SHP77 treated with DMSO at 0.1 percent for 48 hours (cell line): ENCODE measurements around the gene LEMD1.

Experiments used
- DNase-seq: peaks from one replicate; lab custom pipeline; 2025; lab: John Stamatoyannopoulos, UW

The LEMD1 gene, protein sequence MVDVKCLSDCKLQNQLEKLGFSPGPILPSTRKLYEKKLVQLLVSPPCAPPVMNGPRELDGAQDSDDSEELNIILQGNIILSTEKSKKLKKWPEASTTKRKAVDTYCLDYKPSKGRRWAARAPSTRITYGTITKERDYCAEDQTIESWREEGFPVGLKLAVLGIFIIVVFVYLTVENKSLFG

DNA sequence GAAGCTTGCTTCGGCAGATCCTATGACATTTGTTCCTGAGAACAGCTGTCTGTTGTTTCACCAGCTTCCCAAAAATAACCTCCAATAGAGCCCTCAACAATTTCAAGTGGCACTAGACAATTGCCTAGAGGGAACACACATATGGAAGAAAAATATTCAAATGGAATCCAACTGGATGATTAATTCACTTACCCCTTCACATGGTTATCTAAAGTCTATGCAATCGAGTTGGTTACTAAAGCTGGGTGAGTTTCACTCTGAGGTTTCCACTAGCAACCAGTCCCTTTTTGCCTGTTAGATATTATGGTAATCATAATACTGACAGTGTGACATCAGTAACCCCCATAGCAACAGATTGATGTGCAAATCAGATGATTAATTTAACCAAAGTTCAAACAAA, at the start of gene LEMD1:
Gene LEMD1, minus strand, starts transcription at position 259 of the 400 bp plus-strand sequence. CDS start 1,520 bp downstream, outside the sequence.
- DNase-seq = peak; percentile 30

DNA sequence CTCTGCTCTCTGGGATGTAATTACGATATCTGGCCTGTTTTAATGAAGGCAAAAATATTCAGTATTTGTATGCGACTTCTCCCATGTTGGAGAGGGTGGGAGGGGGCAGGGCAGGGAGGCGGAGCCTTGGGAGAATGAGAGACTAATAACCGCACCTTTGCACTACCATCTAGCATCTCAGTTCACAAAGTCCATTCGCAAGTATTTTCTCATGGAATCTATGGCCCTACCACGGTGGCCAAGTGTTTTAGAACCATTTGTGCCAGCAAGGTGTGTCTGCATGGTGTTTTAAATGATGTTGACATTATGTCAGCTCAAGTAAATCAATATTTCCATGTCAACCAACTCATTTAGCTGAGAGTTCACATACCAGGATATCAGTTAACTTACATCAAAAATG, 48.3 kb upstream of the LEMD1 start:
- DNase-seq = no peak

DNA sequence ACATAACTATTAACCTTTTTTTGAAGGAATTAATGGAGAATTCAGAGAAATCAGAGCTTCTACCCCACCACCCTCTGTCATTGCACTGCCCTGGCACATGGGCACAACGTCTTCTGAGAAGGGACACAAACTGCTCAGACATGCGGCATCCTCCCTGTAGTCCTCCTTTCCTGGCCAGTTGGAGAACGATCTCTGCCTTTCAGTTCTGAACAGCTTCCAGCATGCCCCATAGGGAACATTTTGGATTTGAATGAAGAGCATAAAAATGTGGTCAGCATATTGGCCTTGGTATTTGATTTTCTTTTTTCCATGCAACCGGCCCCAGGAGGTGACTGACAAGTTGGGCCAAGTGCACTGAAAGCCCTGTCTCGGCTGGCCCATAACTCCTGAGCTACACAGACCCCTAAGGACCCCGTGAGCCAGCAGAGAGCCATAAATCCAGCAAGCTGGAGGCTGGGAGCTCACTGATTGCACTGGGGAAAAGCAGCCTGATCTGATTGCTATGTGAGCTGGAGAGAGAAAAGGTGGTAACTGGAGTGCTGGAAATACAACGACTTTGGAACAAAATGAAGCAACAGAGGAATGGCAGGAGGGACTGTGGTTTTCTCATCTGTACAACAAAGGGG, 44.9 kb upstream of the LEMD1 start:
- DNase-seq = no peak

DNA sequence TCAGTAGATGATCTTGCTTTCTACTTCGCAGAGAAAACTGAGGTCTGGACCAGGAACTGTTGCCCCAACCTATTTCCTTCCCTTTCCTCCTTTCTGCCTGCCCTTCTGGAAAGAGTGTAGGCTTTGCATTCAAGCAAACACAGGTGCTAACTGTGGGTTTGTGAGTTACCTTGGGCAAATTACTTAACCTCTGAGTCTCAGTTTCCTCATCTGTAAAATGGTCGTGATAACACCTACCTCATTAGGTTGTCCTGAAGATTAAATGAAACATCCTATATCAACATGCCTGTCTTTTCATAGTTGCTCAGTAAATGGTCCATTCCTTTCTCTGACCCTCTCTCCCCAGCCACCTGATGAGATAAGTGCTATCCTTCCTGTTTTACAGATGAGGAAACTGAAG, 43.5 kb upstream of the LEMD1 start:
- DNase-seq = no peak

DNA sequence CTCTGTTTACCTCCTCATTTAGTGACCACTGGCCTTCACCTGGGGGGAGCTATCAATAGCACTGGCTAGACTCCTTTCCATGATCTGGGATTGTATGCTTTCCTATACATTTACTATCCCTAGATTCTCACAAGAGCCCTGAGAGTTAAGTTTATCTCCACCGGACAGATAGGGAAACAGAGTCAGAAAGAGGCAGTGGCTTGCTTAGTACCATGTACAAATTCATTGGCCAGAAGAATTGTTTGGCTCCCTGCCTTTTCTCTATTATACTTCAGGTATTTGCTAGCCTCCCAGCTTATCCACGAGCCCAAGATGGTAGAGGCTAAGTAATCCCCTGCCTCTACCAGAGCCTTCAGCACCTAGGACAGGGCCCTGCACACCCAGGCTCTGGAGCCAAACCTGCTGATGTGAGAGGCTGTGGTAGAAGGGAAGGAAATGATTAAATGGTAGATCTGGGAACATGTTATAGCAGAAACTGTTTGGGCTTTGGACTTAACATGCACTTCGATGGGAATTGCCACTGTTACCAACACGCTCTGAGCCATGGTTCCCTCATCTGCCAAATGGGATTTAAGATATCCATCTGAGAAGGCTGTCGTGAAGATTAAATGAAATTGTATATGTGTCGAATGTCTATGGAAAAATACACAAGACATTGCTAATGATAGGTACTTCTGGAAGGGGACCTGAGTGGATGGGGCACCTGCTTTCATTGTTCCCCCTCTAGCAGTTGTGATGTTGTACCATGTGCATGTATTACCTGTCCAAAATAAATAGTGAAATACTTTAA, 37.1 kb upstream of the LEMD1 start:
- DNase-seq = no peak

DNA sequence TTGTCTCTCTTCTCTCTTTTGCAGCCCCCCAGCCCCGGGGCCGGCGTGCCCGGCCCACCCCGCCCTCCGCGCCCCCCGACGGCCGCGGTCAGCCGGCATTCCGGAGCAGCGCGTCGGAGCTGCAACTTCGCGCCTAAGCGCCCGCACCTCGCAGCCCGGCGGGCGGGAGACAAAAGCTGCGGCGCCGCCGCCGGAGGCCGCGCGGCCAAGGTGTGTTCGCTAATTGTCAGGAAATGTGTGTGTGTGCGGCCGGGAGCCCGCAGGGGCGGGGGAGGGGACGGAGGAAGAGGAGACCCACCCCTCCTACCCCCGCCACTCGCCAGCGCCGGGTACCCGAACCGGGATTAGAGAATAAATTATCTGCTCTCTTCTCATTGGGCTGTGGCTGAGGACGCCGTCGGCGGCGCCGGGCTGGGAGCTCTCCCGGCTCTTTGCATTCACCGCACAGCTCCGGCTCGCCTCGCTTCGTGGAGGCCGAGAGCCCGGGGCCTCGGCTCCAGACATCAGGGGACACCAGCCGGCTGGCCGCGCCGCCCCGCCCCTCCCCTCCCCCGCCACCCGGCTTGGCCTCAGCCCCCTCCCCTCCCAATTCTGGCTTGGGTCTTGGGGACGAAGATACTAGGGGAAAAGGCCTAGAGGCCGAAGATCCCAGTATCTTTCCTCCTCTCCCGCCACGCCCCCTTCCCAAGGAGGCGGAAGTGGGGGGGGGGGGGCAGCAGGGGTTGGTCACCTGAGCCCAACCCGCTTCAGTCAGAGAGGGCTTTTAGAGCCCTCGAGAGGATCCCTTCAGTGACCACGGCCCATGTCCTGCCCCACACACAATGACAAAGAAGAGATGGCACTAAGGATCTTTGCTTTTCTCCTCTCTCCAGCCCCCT, 35.3 kb upstream of the LEMD1 start:
- DNase-seq = peak; percentile 35

DNA sequence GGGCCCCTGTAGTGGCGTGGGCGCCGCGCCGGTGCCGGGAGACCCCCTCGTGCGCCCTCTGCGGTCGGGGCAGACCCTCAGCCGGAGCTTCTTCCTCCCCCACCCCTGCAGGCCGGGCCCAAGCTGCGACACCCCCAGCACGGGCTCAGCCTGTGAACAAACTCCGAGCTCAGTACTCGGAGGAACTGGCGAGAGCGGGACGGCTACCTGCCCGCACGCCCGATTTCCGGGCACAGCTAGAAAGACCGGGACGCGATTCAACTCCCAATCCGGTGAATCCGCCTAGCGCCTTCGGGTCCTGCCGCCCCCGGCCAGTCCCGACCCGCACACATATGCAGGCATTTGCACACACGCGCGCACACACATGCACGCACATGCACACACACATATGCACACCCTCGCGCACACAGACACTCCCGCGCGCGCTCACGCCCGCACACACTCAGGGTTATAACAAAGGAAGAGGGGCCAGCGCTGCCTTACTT, 34.6 kb upstream of the LEMD1 start:
- DNase-seq = no peak

DNA sequence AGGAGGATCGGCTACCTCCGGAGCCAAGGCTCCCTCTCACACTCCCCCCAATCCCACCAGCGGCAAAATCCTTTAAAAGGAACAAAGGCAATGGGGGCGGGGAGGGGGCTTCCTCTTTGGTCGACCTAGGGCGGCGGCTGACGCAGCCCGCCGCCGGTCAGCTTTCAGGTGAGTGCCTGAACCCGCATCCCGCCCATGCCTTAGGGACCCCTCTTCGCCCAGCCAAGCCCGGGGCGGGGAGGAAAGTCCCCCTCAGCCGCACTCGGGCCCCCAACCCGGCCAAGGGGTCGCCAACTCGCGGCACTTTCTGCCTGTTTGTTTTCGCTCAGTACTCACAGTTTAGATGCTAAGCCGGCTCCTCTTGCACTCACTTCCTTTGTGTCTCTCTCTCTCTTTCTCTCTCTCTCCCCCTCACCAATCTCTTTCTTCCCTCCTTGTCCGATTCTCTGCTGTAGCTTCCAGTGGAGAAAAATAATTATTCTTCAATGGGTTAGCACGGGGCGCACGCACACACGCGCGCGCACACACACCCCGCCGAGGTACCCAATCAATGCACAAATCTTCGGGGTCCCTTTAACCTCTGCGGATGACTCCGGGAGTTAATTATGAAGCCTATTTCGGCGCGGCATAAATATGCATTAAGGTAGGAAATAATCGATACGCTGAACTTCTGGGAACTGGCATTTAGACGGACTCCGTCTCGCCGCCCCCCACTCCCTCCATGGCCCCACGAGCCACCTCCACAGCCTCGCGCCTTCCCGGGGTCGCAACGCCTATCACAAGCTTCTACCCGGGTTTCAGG, 33.9 kb upstream of the LEMD1 start, which contains the start of gene BLACAT1:
Gene BLACAT1, minus strand, starts transcription at position 465 of the 802 bp plus-strand sequence.
- DNase-seq = no peak

DNA sequence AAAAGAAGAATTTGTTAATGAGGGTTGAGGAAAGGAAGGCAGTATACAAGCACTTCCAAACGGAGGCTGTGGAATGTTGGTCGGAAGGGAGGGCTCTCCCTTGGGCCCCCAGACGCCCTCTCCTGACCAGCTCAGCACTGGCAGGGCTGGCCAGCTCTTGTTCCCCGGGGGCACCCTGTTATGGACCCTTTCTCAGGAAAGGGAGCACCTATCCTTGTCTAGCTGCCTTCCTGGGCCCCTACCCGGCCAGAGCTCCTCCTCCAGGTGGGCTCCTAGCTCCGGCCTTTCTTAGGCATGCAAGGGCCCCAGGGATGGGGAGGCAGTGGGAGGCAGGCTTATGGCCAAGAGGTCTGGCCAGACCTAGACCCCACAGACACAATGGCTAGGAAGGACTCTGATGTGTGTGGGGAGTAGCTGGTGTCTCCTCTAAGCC, 33.1 kb upstream of the LEMD1 start:
- DNase-seq = no peak

DNA sequence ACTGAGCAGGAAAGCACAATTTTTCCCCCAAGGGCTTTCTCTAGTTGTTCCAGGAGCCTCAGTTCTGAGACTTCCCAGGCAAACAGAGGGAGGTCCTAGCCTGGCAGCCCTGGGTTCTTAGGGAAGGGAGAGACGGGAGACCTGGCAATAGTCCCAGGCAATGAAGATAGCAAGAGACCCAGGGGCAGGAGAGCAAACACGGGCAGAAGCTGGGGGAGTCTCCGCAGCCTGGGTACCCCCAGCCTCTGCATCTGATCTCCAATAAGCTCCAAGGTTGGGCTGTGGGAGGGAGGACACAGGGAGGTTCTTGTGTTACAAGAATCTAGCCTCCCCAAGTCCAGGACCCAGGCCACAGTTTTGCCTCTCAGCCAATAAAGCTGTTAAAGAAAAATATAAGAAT, 31.6 kb upstream of the LEMD1 start:
- no peak for DNase-seq

DNA sequence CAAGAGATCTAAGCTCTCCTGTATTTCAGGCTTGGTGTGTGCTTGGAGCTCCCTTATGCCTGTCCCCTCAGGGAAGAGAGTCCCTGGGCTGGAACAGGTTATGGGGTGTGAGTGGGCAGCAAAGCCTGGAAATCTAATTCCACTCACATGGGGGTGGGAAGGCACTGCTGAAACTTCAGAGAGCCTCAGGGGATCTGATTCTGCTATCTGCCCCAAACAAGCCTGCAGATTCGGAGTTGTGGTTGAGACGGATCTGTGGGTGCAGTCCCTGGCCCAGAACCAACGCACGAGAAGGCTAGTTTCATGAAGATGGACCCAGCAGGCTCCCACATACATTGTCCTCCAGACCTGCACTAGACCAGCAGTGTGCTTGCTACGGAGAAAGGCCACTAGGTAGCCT, 31.1 kb upstream of the LEMD1 start:
- no peak for DNase-seq

DNA sequence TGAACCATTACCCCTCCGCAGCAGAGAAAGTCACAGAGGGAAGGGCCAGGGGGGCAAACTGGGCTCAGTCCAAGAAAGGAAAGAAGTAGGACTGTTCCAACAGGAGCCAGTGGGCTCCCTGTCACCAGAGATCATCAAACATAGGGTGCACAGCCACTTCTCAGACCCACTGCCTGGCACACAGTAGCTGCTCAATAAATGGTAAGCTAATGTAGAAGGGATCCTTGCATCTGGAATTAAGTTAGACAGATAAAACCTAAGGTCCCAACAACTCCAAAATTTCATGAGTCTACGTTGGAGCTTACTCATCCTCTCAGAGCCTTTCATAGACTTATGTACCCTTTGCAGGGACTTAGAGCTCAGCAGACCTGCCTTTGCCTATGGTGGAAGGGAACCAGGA, 30.5 kb upstream of the LEMD1 start:
- DNase-seq = no peak

DNA sequence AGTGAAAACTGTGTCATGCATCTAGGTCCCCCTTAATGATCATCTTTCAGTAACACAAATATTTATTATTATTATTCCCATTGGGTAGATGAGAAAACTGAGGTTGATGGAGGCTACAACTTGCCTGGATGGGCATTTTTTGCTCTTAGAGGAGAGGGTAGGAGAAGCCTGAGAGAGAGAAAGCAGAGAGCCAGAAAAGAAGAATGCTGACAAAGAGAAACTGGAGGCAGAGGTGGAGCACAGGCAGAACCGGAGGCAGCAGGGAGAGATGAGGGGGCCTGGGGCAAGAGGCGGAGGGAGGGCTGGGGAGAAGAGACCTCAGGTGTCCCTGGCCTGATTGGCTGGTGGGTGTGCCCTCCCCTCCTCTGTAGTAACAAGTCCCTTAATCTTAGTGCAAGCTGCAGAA, 29.9 kb upstream of the LEMD1 start:
- no peak for DNase-seq

DNA sequence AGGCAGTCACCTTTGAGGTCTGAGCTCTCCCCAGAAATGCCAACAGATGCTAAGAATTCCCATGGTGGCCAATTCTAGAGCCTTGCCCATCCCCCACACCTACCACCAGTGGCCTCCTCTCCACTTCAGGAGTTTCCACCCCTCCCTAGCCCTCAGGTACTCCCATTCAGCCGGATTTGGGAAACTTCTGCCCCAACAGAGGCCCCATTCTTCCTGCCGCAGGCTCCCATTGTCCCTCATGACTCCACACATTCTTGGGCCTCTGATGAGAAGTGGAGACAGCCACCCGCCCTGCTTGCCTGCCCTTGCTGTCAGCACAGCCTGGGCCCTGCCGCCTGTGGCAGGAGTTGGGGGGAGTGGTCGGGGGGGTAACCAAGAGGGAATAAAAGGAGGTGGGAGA, 29.3 kb upstream of the LEMD1 start:
- no peak for DNase-seq

DNA sequence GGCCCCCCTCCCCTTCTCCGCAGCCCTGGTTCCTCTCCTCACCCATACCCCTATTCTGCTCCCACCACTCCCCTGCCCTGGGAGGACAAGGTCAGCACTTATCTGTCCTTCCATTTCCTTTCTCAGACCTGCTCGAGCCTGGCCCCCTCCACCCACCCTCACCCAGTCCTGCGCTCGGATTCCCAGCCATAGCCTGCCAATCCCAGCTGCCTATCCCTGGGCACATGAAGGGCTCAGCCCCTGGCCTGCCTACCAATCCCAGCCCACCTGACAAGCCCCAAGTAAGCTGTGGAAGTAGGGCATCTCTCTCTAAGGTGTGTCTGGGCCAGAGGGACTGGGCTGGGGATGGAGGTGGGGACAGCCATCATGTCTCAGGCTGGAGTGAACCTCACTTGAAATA, 28.6 kb upstream of the LEMD1 start:
- DNase-seq = no peak

DNA sequence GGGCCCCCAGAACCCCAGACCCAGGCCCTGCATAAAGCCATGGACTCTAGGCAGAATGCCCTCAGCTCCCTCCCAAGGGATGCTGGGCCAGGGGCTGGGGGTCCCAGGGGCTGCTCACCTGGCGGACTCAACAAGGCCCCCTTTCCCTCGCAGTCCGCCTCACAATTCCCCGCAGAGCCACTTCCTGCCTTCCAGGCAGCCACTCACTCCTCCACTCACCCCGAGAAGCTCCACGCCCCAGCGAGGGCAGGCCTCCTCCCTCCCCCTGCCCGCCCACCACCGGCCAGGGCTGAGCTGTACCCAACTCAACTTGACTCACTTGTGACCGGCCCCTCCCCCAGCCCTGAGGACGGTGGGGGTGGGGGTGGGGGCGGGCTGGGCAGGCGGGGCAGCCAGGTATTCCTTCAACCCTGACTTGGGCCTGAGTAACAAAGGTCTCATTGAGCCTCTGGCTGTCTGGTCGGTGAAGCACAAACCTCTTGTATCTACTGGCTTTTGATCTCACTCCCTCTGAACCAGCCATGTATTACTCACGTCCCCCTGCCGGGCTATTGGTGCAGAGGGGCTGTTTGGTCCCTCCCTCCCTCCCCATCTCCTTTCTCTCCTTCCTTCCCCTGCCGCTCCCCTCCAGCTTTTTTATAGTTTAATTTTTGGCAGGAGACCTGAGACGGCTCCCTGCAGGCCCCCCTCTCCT, 28.0 kb upstream of the LEMD1 start:
- no peak for DNase-seq

DNA sequence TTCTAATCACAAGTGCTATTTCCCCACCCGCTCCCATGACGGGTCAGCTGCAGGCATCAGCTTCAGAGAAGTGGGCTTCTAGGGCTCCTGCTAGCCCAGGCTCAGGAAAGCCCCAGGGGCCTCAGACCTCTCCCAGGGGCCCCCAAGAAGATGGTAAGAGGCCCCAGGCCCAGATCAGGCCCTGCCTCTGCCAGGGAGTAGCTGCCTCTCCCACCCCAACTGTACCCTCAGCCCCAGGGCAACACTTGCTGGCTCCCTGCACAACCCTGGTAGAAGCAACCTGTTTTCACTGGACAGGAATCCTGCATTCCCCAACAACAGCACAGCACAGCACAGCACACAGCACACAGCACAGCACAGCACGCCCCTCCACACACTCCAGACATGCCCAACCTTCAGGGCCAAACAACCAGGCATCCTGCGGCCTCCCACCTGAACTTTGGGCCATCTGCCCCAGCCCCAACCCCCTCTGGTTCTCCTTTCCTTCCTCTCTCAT, 27.4 kb upstream of the LEMD1 start:
- no peak for DNase-seq

DNA sequence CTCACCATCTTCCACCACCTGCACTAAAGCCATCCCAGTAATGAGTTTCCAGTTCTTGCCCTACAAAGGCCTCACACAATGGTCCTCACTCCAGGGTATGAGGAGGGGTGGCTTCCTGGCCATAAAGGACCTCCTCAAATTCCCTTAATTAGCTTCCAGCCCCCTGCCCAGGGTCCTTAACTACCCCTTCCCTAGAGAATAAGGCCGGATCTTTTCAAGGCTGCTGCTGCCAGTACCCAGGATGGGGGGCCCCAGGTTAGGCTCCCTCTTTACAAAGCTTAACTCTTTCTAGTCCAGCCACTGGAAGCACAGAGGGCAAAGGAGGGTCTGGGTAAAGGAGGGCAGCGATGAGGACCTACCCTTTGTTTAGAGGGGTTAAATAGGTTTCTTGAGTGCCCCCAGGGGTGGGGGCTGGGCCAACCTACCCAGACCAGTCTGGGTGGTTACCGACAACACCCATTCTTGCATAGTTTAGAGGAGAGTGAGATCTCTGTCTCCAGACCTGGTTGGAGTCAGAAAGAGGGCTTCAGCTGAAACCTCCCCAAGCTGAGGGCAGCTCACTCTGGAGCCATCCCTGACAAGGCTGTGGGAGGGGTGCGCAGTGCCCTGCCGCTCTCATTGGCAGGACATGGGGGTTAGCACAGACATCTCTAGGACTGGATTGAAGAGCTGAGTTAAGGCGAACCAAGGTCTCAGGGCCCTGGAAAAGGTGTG, 26.8 kb upstream of the LEMD1 start:
- DNase-seq = no peak

DNA sequence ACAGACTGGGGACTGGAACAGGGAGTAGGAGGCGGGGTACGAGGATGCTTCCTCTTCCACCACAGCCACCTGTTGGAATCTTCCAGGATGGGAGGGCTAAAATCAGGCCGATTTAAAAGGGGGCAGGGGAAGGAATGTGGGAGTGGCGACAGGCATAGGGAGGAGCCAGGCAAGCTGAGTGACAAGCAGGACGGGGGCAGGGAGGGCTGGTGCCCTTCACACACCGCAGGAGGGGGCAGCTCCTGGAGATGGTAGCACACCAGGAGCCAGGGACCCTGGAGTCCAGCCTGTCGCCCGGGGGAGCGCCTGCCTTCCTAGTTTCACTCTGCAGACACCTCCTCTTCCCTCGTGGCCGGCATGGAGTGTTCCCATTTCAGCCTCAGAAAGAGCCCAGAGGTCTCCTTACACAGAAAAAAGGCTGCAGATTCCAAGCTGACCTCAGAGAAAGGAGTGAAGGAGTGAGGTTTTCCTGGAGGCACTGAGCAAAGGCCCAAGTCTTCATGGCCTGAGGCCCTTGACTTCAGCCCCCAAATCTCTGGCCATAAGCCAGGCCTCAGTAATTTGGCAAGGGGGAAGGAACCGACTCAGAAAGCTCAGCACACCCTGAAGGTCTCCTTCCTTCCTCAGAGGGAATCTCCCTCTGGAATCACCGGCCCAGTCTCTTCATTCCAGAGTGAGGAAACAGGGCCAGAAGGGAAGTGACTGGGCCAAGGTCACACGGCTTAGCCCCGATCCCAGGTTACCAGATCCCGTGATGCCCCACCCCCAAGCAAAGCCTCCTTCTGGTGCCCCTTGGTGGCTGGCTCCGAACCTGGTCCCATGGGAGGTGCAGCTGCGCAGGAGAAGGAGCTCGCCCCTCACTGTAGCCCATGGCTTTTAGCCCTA, 25.8 kb upstream of the LEMD1 start:
- no peak for DNase-seq
